ENCODE data around the gene FAM20A. TPM values are rescaled to one million over a fixed set of nuclear protein-coding genes. Genes with fewer than 3 reads are reported as not detected.

The FAM20A gene
- total and polyA plus RNA-seq, 9 of the 15 experiments (the other 6 are each of a cell fraction or from before 2014, with no cell fraction given), result 0.07 TPM; not detected in 8

DNA sequence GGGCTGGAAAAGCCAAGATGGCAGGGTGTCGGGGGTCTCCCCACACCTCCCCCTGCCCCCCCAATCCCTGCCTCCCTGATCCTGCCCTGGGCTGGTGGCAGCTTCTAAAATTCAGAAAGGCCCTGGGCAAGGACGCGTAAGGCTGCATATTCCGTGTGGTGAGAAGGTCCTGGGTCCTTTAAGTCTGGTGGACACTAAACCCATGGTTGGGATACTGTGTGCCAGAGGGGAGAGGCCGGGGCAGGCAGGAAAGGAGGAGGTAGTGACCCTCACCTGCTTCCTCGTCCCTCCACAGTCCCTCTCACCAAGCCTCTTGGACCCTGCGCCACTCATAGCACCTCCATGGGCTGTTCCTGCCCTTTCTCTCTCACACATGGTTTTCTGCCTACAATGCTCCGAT, 60.2 kb downstream of the FAM20A start:
- TF ChIP-seq ZZZ3 (IDR thresholded peaks at IDR 0.05), result no peak
- TF ChIP-seq DIDO1 (tag; IDR thresholded peaks at IDR 0.05; ENCODE audit: low read depth), result no peak
- TF ChIP-seq SNIP1 (IDR thresholded peaks at IDR 0.05; ENCODE audit: low read depth), result no peak
- no peak for TF ChIP-seq ZNF324 (CRISPR knock-in tag; IDR thresholded peaks at IDR 0.05)
- TF ChIP-seq, protein P1, sequence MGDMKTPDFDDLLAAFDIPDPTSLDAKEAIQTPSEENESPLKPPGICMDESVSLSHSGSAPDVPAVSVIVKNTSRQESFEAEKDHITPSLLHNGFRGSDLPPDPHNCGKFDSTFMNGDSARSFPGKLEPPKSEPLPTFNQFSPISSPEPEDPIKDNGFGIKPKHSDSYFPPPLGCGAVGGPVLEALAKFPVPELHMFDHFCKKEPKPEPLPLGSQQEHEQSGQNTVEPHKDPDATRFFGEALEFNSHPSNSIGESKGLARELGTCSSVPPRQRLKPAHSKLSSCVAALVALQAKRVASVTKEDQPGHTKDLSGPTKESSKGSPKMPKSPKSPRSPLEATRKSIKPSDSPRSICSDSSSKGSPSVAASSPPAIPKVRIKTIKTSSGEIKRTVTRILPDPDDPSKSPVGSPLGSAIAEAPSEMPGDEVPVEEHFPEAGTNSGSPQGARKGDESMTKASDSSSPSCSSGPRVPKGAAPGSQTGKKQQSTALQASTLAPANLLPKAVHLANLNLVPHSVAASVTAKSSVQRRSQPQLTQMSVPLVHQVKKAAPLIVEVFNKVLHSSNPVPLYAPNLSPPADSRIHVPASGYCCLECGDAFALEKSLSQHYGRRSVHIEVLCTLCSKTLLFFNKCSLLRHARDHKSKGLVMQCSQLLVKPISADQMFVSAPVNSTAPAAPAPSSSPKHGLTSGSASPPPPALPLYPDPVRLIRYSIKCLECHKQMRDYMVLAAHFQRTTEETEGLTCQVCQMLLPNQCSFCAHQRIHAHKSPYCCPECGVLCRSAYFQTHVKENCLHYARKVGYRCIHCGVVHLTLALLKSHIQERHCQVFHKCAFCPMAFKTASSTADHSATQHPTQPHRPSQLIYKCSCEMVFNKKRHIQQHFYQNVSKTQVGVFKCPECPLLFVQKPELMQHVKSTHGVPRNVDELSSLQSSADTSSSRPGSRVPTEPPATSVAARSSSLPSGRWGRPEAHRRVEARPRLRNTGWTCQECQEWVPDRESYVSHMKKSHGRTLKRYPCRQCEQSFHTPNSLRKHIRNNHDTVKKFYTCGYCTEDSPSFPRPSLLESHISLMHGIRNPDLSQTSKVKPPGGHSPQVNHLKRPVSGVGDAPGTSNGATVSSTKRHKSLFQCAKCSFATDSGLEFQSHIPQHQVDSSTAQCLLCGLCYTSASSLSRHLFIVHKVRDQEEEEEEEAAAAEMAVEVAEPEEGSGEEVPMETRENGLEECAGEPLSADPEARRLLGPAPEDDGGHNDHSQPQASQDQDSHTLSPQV (IDR thresholded peaks at IDR 0.05), result no peak
- no peak for TF ChIP-seq LARP7 (IDR thresholded peaks at IDR 0.05)
- TF ChIP-seq, protein P2, sequence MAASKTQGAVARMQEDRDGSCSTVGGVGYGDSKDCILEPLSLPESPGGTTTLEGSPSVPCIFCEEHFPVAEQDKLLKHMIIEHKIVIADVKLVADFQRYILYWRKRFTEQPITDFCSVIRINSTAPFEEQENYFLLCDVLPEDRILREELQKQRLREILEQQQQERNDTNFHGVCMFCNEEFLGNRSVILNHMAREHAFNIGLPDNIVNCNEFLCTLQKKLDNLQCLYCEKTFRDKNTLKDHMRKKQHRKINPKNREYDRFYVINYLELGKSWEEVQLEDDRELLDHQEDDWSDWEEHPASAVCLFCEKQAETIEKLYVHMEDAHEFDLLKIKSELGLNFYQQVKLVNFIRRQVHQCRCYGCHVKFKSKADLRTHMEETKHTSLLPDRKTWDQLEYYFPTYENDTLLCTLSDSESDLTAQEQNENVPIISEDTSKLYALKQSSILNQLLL (CRISPR knock-in tag; IDR thresholded peaks at IDR 0.05; ENCODE audit: borderline replicate concordance), result no peak
- no peak for TF ChIP-seq GTF2E2 (tag; IDR thresholded peaks at IDR 0.05)
- no peak for TF ChIP-seq SMARCA4 (IDR thresholded peaks at IDR 0.05)
- no peak for TF ChIP-seq KLF10 (CRISPR knock-in tag; IDR thresholded peaks at IDR 0.05)
- TF ChIP-seq, protein P3, sequence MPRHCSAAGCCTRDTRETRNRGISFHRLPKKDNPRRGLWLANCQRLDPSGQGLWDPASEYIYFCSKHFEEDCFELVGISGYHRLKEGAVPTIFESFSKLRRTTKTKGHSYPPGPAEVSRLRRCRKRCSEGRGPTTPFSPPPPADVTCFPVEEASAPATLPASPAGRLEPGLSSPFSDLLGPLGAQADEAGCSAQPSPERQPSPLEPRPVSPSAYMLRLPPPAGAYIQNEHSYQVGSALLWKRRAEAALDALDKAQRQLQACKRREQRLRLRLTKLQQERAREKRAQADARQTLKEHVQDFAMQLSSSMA (CRISPR knock-in tag; IDR thresholded peaks at IDR 0.05), result no peak
- TF ChIP-seq YBX1 (IDR thresholded peaks at IDR 0.05), result no peak
- no TSS peak for BruUV-seq (replicated peaks)

More for the DNA sequence above, 60.2 kb downstream of the FAM20A start:
- in situ Hi-C loops (cut with MboI) (no loop called here), intact Hi-C loops (cut with micrococcal nuclease) (no loop called here)
- Histone ChIP-seq H3K4me3 (no peak overlapping the region), H3K9me3 (replicated peaks; ENCODE audit: control insufficient read depth, insufficient read depth, low read depth, low read length) (no peaks in the 10 kb centered on the region), H3K9me1 (ENCODE audit: control insufficient read depth, insufficient read depth, low read length) (no peaks in the 10 kb centered on the region), H4K20me1 (replicated peaks; ENCODE audit: control insufficient read depth, insufficient read depth, low read length) (peaks cover 3% of the 10 kb centered on the region; the same call in 1 of the 2 replicates), H3K9ac (ENCODE audit: insufficient read depth in 1 of 2, low read depth in 2 of 2, low read length in 2 of 2) (no peak overlapping the region), H2AFZ (ENCODE audit: low read depth, low read length) (no peak overlapping the region), H3K4me1 (replicated peaks in 1 of 2; ENCODE audit: control insufficient read depth in 2 of 2, insufficient read depth in 2 of 2, low read length in 2 of 2) (no peaks in the 10 kb centered on the region), H3K36me3 (ENCODE audit: control insufficient read depth, insufficient read depth, low read length) (0 out of 3 replicates have a peak, but pooled peaks cover 2% of the 10 kb centered on the region), H3K27ac (ENCODE audit: extremely low read depth, low read depth, low read length) (no peak overlapping the region), H3K4me2 (ENCODE audit: insufficient read depth, low read length) (no peak overlapping the region), H3K79me2 (ENCODE audit: control insufficient read depth, insufficient read depth, low read length) (no peaks in the 10 kb centered on the region), H3K27me3 (ENCODE audit: control insufficient read depth in 2 of 2, insufficient read depth in 2 of 2, low read length in 2 of 2) (peaks cover 7 to 20% of the 10 kb centered on the region in 2 experiments)
- DNase-seq (ENCODE audit: extremely low read depth in 1 of 4, low spot score in 3 of 4) (no peak), FAIRE-seq (no peak), ATAC-seq (no peak)
- ChIA-PET POLR2A (interaction anchor here (0.6 kb wide), 1 partner anchor 1641 kb away, joined by 3 read pairs; no protein-coding TSS in a partner anchor), CTCF (ENCODE audit: low intra/inter-chr PET ratio) (no interaction called here)
- 26% methylated on average over 5 of the region's 8 CpGs for WGBS (ENCODE audit: insufficient coverage, low coverage, missing lambda C conversion rate)

Data from K562 (cell line).